GM19463 (cell line): ENCODE data around the gene GMIP.

Experiments used
- ATAC-seq: cut with Tn5 transposase; IDR thresholded peaks from one replicate; pipeline ENCODE4 v1.9.1; 2021; ENCODE audit warnings: mild to moderate bottlenecking, moderate library complexity; ENCODE audit not compliant: unreplicated experiment

GMIP gene

DNA sequence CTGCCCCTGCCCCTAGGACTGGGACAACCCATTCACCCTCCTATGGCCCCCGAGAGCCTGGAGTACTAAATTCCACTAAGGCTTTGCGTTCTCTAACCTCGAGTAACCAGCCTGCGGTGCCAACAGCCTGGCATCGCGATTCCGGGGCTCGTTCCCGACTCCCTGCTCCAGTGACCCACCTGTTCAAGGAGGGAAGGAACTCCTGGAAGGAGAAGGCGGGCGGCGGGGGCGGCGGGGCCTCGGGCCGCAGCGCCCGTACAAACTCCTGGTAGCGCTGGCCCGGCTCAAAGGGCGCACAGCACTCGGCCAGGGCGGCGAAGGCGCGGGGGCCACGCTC is 6.3 kb downstream of the GMIP start:
- ATAC-seq, result no peak

DNA sequence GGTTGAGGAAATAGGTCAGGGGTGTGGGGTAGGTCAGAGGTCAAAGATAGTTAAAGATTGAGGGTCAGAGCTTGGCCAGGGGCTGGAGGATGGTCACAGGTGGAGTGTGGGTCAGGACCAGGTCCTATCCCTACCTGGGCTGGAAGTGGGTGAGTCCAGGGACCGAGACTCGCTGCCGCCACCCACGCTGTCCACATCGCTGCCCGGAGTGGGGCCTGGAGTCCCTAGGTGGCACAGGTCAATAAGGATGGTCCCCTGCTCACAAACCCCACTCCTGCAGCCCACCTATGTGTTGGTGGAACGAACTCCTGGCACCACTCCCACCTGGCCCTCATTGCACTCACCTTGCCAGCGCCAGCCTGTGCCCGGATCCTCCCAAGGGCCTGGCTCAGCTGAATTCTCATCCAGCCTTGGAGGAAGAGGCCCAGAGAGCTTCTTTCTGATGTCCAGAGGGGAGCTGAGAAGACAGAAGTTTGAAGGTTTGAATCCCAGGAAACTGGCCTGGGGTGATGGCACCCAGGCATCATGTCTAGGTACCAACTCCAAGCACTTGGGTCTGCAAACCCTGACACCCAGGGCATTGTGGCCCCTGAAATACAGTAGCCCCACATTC is 6.8 kb downstream of the GMIP start:
- ATAC-seq, result no peak

DNA sequence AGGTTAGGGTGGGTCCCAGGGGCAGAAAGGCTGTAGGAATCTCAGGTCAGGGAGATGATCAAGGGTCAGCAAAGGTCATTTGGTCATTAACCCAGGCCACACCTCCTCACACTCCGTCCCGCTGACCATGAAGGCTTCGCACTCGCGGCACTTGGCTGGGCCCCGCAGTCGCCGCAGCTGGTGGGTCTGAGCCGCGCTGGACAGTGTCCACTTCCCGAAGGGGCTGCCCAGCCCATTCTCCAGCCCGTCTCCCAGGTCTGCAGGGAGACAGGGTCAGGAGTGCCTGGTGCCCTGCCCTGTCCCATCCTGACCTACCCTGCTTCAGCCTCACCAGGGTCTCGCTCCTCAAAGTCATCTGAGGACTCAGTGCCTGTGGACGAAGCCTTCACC is 8.1 kb downstream of the GMIP start:
- ATAC-seq, result no peak

DNA sequence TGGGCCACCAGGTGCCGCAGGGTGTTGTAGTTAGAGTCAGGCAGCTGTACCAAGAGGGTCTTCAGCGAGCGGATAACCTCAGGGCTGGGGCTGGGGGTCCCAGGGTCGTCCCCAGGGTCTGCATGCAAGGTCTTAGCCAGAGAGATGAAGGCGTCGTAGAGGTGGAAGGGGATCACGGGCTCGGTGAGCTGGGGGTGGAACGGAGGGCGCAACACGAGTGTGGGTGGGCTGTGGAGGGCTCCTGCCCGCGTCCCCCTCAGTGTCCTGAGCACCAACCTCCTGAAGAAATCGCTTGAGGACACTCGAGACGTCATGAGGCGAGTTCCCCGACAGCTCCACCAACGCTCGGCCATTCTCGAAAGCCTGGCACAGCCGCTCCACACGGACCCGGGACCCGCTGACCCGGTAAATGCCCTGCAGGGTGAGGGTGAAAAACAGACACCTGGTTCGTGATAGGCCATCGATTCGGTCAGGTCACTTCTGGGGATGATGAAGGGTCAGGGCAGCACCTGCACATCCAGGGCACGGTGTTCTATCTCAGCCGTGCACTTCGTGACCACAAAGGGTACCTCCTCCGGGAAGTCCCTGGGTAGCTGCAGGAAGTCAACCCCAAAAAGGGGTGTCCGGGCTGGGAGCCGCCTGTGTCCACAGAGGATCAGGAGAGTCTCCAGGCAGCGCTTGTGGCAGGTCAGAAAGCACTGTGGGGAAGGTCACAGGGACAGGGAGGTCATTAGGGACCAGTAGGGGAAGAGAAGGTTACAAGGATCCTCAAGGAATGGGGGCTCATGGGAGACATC is 8.7 kb downstream of the GMIP start:
- ATAC-seq, result no peak

DNA sequence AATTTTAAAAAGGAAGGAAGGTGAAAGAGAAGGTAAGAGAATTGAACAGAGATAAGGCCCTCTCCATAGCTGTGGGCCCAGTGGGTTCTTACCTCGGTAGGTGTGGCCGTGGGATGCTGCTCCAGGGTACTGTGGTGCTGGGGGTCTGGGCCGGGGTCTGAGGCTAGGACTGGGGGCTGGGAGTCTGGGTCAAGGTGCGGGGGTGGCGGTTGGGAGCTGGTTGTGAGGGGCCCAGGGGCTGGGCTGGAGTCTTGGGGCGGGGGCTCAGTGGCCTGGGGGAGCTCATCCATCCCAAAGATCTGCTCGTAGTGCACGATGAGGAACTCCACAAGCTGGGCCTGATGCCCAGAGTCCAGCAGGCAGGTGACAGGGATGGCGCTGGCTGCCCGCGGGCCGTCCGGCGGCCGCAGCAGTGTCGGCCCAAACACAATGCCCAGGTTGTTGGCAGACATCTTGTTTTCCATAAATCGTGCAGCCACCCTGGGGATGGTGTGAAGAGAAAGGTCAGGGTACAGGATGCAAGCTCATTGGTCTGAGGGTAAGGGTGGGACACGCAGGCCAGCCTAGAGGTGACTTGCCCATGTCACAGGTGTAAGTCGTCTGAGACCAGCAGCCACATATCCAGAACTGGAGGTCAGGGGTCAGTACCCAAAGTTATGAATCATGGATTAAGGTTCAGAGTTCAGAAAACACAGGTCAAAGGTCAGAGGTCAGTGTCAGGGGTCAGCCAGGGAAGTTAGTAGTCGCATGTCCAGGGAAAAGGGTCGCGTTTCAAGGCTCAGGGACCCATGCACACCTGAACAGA is 9.5 kb downstream of the GMIP start:
- ATAC-seq, result no peak

DNA sequence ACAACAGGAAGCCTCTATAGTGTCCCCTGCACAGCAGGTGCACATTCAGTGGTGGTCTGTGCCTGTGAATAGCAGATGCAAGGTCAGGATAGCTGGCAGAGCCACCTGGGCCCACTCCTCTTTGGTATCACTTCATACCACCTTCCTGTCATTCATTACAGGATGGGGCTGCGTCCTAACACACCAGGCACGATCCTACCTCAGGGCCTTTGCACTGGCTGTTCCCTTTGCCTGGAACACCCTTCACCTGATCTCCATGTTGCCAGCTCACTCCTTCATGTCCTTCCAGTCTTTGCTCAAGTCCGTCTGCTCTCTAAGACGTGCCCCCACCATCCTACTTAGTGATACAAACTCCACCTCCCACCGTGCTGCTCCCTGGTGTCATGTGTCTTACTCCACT is 10.8 kb downstream of the GMIP start:
- ATAC-seq, result no peak

DNA sequence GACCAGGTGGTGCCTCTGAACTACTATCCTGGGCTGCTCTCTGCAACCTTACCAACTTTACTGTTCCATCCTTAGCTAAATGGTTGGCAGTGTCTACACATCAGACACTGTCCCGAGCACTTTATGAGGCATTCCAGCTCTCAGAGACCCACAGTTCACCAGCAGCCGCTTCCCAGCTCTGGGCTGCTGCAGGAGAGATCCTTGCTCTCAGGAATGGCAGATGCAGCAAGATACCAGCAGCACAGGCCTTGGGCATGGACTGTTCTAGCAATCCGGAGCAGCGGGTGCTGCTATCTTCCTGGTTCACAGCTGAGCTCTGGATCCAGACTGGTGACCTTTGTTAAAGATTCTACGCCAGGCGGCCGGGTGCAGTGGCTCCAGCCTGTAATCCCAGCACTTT is 12.1 kb downstream of the GMIP start:
- no peak for ATAC-seq

DNA sequence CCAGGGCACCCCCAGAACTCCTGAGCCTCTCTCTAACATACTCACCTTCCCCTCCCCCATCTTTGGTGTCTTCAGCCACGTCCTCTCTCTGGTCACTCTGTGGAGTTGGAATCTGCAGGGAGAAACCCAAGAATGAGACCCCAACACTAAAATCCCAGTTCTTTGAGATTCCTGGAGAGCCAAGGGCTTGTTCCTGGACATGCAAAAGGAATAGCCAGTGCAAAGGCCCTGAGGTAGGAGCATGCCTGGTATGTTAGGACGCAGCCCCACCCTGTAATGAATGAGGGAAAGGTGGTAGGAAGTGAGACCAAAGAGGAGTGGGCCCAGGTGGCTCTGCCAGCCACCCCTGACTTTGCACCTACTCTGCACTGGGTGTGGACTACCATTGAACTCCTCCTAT is 13.0 kb downstream of the GMIP start:
- no peak for ATAC-seq

DNA sequence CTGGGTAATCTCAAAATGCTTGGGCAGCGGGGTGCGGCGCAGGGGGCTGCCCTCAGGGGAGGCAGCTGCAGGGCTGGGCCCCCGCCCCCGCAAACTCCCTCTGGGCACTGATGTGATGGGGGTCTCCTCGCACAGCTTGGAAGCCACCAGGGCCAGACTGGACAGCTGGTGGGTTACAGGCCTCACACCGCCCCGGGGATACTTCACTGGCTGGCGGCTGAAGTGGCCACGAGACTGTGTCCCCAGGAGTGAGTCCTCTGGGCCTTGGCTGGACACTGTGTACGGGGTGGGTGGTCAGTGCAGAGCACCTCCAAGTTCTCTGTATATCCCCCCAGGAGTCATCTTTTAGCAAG is 13.4 kb downstream of the GMIP start:
- no peak for ATAC-seq

DNA sequence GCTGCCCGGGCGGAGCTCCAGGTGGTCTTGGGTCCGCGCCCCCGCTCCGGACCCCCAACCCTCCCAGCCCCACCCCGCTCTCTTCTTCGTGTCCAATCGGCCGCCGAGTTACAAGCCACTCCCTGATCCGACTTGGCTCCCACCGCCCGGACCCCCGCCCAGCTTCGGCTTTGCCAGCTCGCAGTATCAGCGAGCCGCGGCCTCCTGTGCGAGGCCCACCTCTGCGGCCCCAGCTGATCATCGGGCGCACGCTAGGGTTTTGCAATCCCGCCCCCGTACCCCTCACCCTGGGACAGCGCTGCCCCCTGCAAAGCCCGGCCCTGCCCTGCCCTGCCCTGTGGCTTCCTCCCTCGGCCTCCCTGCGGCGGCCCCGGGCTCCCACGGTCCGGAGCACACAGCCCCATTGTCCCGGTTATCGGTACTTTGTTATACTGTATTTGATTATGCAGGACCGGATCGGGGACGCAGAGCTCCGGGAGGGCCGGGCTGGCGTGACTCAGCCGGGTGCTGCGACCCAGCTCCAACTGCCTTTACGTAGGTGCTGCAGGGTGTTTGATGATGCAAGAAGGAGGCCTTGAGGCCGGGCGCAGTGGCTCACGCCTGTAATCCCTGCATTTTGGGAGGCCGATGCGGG is 14.8 kb downstream of the GMIP start:
- ATAC-seq, result peak; percentile 15

DNA sequence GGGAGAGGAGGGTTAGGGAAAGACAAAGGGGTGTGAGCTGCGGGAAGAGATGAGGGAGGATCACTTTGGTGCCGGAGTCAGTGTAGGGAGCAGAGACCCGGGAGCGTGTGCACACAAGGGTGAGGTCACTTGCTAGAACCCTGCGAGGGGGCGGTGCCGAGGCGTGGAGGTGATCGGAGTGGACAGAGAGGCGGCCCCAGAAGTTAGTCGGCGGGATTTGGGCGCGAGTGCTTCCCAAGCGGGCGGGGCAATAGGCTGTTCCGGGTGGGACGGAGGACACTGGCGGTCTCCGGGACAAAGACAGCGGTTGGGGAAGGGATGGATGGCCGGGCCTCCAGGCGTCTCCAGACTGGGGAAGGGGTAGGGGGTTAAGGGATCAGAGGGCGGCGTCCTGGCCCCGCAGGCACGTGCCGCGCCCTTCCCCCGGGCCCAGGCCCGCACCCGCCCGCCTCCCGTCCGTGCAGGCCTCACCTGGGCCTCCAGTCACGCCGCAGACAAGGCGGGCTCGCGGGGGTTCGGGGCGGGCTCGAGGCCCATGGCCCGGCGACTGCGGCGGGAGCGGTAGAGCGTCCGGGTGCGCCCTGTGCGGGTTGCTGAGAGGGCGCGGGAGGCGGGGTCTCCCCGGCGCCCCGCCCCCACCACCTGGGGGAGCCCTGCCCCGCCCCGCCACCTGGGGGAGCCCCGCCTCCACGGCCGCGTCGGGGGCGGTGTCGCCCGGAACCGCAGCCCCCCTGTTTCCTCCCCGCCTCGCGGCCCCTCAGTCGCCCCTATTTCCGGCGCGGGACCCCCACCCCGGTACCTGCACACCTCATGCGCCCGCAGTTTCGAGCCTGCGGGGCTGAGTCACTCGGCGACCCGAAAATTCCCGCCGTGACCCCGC is 15.6 kb downstream of the GMIP start, which contains the start of gene LPAR2:
Gene LPAR2 (minus strand): TSS at position 600 of the 880 bp plus-strand sequence. CDS start 945 bp downstream, outside the sequence.
- ATAC-seq, result peak; percentile 60

DNA sequence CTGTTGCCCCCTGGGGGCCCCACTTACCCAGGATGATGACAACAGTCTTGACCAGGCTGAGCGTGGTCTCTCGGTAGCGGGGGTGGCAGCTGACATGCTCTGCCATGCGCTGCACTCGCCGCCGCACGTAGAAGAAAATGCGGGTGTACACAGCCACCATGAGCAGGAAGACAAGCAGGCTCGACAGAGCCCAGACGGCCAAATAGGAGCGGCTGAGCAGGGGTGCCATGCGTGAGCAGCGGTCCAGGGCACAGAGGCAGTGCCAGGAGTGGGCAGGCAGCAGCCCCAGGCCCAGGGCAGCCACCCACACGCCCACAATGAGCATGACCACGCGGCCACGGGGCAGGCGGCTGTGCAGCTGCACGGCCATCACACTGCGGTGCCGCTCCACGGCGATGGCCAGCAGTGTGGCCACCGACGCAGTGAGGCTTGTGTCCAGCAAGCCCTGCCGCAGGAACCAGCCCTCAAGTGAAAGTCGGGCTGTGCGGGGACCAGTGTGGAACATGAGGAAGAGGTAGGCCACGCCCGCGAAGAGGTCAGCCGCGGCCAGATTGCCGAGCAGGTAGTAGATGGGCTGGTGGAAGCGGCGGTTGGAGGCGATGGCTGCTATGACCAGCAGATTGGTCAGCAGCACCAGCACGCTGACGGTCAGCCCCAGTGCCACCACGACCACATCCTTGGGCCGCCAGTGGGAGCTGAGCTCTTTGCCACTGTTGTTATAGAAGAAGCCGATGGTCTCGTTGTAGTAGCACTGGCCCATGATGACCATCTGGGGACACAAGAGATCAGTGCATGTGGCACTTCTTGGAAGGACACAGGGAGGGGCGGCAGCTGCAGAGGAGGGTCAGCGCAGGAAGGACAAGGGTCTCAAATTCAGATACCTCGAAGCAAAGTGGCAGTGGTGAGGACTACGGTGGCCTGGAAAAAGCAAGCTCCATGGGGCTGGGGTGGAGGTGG is 16.7 kb downstream of the GMIP start:
- ATAC-seq, result no peak

DNA sequence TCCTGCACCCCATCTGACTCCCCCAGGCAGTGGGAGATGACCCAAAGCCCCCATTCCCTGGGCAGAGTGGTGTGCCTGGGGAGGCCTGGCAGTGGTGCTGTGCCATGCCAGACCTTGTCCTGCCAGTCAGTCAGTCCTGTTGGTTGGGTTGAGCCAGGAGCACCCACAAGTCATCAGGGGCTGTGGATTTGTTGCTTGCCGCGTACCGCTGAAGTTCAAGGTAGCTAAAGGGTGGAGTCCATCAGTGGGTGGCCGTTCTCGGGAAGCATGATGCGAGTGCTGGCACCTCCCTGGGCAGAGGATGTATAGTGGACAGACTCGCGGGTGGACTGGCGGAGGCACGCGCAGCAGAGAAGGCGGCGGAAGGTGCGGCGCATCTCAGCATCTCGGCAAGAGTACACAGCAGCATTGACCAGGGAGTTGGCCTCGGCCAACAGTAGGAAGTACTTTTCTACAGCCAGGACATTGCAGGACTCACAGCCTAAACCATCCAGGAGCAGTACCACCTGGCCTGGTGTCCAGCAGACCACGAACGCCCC is 19.4 kb downstream of the GMIP start:
- no peak for ATAC-seq

DNA sequence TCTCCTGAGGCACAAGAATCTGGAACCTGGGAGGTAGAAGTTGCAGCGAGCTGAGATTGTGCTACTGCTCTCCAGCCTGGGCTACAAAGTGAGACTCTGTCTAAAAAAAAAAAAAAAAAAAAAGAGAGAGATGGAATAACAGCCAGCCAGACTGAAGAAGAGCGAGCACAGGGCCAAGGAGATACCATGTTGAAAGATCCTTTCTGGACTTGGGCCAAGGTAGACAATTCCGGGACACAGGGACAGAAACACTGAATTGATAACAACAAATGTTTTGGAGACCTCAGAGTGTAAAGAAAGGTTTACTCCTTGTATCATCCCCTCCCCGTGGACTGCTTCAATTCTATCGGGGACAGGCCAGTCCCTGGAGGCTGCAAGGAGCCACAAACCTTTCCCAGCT is 20.1 kb downstream of the GMIP start:
- ATAC-seq, result no peak

DNA sequence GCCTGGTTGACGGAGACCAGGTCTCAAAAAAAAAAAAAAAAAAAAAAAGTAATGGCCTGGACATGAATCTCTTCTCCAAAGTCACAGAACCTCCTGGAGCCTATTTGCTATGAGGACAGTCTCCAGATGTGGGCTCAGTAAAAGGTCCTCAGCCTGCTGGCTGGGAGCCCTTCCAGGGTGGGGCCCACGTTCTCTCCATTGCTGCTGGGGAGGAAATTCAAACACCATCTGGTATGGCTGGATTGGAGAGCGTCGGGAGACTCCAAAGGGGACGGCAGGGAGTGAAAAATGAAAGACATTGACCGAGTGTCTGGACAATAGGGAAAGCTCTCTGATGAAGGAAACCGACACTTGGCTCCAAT is 23.6 kb downstream of the GMIP start:
- ATAC-seq, result no peak

DNA sequence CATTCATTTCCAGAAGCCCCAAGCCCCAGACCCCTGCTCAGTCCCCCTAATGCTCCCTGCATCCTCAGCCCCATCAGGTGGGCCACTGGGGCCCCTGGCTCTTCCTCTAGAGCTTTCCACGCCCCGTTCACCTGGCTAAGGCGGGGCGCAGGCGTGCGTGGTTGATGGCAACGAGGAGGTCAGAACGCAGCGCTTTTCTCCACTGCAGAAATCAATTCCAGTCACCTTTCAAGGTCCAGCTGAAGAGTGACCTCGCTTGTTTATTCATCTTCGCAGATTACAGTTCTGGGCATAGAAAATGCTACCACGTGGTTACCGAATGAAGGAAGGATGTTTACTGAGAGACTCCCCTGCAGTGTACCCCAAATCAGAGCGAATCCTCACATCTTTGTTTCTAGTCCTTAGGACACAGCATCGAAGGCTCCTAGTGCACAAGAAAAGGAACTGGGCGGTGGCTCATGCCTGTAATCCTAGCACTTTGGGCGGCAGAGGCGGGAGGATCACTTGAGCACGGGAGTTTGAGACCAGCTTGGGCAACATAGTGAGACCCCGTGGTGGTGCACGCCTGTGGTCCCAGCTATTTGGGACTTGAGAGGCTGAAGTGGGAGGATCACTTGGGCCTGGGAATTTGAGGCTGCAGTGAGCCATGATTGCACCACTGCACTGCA is 24.1 kb downstream of the GMIP start:
- no peak for ATAC-seq

DNA sequence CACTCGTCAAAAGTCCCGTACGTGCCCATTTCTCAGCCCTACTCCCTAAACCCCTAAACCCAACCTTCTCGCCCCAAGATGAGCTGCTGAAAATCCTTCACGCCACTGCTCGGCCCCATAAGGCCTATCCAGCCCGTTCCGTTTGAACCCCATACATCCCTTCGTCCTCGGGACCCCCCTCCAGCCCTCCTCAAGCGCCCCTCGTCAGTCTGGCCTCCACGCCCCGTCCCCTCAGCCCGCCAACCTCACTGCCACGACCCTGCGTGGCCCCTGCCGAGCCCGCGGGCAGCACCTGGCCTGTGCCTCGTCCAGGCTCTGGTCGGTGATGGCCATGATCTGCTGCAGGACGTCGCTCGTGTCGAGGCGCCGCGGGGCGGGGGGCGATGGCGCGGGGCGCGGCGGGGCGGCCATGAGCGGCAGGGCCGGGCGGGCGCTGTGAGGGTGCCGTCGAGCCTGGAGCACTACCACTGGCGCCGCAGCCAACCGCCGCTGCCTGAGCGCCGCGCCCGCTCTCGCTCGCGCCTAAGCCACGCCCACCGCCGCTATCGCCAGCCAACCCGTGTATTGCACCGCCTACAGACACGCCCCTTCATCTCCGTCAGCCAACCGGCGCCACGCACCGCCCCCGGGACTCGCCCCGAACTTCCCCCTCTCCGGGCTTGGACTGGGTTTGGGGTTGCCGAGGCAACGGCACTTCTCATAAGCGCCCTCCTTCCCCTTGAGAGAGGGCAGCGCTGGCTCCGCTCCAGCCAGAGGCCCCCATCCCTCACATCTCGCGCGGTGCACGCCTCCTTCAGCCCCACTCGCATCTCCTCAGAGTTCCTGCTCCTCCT is 25.0 kb downstream of the GMIP start, which contains the start of gene PBX4:
Gene PBX4 (minus strand): TSS at position 469 of the 833 bp plus-strand sequence. CDS start 58 bp downstream, at position 411.
- peak; percentile 99 for ATAC-seq

DNA sequence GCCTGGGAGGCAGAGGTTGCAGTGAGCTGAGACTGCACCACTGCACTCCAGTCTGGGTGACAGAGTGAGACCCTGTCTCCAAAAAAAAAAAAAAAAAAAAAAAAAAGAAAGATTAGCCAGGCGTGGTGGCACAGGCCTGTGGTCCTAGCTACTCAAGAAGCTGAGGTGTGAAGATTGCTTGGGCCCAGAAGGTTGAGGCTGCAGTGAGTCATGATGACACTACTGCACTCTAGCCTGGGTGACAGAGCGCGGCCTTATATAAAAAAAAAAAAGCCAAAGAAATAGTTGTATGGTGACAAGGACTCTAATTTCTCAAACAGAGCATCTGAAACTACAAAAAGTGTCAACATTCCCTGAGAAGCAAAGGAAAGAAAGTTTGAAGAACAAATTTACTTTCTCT is 28.4 kb downstream of the GMIP start:
- no peak for ATAC-seq
